ENCODE data around the gene HNF1A. TPM values are rescaled to one million over a fixed set of nuclear protein-coding genes. Genes with fewer than 3 reads are reported as not detected.

The HNF1A gene
- total RNA-seq, 1 donor: not detected

DNA sequence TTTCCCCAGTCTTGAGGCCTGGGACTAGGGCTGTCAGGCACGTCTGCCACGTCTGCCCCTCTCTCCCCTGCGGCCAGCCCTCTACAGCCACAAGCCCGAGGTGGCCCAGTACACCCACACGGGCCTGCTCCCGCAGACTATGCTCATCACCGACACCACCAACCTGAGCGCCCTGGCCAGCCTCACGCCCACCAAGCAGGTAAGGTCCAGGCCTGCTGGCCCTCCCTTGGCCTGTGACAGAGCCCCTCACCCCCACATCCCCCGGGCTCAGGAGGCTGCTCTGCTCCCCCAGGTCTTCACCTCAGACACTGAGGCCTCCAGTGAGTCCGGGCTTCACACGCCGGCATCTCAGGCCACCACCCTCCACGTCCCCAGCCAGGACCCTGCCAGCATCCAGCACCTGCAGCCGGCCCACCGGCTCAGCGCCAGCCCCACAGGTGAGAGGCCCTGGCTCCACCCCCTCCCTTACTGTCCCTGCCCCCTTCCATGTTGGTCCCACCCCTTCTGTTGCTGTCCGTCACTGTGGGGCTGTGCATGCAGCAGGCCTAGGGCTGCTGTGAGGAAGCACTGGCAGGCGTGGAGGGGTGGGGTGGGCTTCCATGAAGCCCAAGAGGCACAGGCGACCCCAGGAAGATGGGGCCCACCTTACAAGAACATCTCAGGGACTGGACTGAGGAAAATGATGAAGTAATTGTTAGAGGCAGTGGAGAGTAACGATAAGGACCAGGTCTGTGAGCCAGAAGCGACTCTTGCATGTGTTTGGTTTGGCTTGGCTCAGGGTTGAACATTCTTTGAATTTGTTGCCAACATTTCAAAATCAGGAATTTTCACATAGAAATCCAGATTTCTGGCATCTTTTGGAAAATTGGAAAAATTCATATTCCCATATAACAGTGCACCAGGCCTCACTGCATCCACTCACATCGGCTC lies 21.1 kb downstream of the HNF1A start:
- TF ChIP-seq, protein P1, sequence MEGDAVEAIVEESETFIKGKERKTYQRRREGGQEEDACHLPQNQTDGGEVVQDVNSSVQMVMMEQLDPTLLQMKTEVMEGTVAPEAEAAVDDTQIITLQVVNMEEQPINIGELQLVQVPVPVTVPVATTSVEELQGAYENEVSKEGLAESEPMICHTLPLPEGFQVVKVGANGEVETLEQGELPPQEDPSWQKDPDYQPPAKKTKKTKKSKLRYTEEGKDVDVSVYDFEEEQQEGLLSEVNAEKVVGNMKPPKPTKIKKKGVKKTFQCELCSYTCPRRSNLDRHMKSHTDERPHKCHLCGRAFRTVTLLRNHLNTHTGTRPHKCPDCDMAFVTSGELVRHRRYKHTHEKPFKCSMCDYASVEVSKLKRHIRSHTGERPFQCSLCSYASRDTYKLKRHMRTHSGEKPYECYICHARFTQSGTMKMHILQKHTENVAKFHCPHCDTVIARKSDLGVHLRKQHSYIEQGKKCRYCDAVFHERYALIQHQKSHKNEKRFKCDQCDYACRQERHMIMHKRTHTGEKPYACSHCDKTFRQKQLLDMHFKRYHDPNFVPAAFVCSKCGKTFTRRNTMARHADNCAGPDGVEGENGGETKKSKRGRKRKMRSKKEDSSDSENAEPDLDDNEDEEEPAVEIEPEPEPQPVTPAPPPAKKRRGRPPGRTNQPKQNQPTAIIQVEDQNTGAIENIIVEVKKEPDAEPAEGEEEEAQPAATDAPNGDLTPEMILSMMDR (IDR thresholded peaks at IDR 0.05; ENCODE audit: insufficient read depth, low read depth, low read length): no peak
- DNase-seq (ENCODE audit: low read depth): no peak
- no peak overlapping the region for H3K4me3 ChIP-seq (ENCODE audit: low read depth, low read length)

DNA sequence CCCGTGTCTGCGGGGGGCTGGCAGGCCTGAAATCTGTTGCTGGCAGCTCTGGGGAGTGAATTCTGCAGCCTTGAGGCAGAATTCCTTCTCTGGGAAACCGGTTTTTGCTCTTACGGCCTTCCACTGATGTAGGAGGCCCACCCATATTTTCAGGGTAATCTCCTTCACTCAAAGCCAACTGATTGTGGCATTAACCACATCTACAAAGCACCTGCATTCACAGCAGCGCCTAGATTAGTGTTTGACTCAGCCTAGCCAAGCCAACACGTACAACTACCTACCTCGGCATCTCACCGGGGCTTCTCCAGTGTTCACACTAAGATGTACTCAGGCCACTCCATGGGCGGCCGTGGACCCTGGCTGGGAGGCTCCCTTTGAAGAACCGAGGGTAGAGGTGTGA lies 22.2 kb downstream of the HNF1A start:
- TF ChIP-seq, protein P1 (IDR thresholded peaks at IDR 0.05; ENCODE audit: insufficient read depth, low read depth, low read length): no peak
- no peak for DNase-seq (ENCODE audit: low read depth)
- no peak overlapping the region for H3K4me3 ChIP-seq (ENCODE audit: low read depth, low read length)

DNA sequence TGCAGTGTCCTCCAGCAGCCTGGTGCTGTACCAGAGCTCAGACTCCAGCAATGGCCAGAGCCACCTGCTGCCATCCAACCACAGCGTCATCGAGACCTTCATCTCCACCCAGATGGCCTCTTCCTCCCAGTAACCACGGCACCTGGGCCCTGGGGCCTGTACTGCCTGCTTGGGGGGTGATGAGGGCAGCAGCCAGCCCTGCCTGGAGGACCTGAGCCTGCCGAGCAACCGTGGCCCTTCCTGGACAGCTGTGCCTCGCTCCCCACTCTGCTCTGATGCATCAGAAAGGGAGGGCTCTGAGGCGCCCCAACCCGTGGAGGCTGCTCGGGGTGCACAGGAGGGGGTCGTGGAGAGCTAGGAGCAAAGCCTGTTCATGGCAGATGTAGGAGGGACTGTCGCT lies 22.7 kb downstream of the HNF1A start:
- no peak for DNase-seq (ENCODE audit: low read depth)
- H3K4me3 ChIP-seq (ENCODE audit: low read depth, low read length): no peak overlapping the region
- TF ChIP-seq, protein P1 (IDR thresholded peaks at IDR 0.05; ENCODE audit: insufficient read depth, low read depth, low read length): no peak

DNA sequence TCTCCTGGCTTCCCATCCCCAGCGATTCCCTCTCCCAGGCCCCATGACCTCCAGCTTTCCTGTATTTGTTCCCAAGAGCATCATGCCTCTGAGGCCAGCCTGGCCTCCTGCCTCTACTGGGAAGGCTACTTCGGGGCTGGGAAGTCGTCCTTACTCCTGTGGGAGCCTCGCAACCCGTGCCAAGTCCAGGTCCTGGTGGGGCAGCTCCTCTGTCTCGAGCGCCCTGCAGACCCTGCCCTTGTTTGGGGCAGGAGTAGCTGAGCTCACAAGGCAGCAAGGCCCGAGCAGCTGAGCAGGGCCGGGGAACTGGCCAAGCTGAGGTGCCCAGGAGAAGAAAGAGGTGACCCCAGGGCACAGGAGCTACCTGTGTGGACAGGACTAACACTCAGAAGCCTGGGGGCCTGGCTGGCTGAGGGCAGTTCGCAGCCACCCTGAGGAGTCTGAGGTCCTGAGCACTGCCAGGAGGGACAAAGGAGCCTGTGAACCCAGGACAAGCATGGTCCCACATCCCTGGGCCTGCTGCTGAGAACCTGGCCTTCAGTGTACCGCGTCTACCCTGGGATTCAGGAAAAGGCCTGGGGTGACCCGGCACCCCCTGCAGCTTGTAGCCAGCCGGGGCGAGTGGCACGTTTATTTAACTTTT lies 23.6 kb downstream of the HNF1A start:
- TF ChIP-seq, protein P1 (IDR thresholded peaks at IDR 0.05; ENCODE audit: insufficient read depth, low read depth, low read length): no peak

DNA sequence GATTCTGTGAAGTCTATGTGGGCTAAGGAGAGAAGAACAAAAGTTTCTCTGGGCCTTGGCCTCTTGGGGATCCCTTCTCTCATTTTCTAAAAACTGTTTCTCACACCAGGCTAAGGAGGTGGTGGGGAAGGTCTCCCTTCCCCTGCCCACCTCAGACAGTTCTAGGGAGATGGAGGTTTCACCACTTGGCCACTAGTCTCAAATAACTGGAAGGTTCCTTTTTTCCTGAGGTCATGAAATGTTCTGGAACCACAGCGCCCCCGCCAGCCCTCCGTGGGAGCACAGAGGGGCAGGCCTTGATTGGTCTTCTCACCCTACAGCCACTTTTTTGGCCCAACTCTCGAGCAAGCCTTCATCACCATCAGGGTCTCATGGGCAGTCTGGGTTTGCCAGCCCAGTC lies 25.3 kb downstream of the HNF1A start:
- DNase-seq (ENCODE audit: low read depth): no peak
- TF ChIP-seq, protein P1 (IDR thresholded peaks at IDR 0.05; ENCODE audit: insufficient read depth, low read depth, low read length): no peak
- no peak overlapping the region for H3K4me3 ChIP-seq (ENCODE audit: low read depth, low read length)

More for the DNA sequence above, 23.6 kb downstream of the HNF1A start:
- H3K4me3 ChIP-seq (ENCODE audit: low read depth, low read length): no peak overlapping the region
- DNase-seq (ENCODE audit: low read depth): no peak

DNA sequence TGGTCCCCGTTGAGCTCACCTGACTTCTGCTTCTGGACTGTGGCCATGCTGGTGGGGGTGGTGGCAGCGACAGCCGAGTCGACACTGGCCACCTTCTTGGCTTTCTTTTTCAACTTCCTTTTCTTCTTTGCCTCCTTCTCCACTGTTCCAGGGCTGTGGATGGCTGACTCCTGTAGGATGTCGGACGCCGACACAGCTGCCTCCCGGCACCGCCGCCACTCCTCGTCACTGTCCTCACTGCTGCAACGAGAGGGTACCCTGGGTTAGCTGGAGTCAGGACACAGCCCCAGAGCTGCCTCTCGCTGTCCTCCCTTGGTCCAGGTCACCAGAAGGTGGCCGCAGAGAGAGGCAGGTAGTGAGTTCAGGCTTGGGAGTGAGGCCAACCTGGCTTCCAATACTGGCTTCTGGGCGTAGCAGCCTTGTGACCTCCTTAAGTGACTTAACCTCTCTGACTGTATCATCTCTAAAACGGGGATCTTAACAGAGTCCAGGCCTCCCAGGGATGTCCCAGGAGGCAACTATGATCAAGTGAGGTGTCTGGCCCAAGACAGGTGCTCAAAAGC lies 26.0 kb downstream of the HNF1A start:
- TF ChIP-seq, protein P1 (IDR thresholded peaks at IDR 0.05; ENCODE audit: insufficient read depth, low read depth, low read length): no peak
- DNase-seq (ENCODE audit: low read depth): no peak
- no peak overlapping the region for H3K4me3 ChIP-seq (ENCODE audit: low read depth, low read length)

Data from fibroblast of villous mesenchyme (primary cell).